MM.1S (cell line): Measurements from ENCODE around the gene ZNF687.
A peak's percentile ranks its signal among the peaks of the same experiment; 100 is the strongest.
"Not testable (repeated sequence)": the region's sequence is repeated elsewhere in the genome, so short reads cannot be mapped to it uniquely, and the experiment has no call there.

Experiments
- DNase-seq: peaks from one replicate; pipeline ENCODE4 v3.0.0-alpha.2; 2015
- H2AFZ ChIP-seq: fragments of 300-600 bp; sonication (generic); 2 replicates; pipeline ENCODE4 v1.6.0; 2016; ENCODE audit warnings: antibody characterized with exemption, low read length
- H3F3A ChIP-seq: fragments of 300-600 bp; sonication (generic); 2 replicates; pipeline ENCODE4 v1.6.1; 2016; ENCODE audit warnings: mild to moderate bottlenecking, antibody characterized with exemption, low read length, moderate library complexity, mixed read lengths; ENCODE audit not compliant: insufficient read depth
- H3K27ac ChIP-seq: fragments of 300-600 bp; sonication (generic); 2 replicates; pipeline ENCODE4 v1.5.1; 2016; ENCODE audit warnings: mild to moderate bottlenecking, low read length
- H3K27me3 ChIP-seq: fragments of 300-600 bp; sonication (generic); replicated peaks from 2 replicates; pipeline ENCODE4 v1.6.0; 2016; ENCODE audit warnings: low read length; ENCODE audit not compliant: insufficient read depth
- H3K36me3 ChIP-seq: fragments of 300-600 bp; sonication (generic); replicated peaks from 2 replicates; pipeline ENCODE4 v1.6.1; 2016; ENCODE audit warnings: mild to moderate bottlenecking, low read length, mixed read lengths; ENCODE audit not compliant: insufficient read depth
- H3K4me1 ChIP-seq: fragments of 300-600 bp; sonication (generic); 2 replicates; pipeline ENCODE4 v1.6.1; 2016; ENCODE audit warnings: low read length, mixed read lengths
- H3K4me2 ChIP-seq: fragments of 300-600 bp; sonication (generic); 2 replicates; pipeline ENCODE4 v1.6.0; 2016; ENCODE audit warnings: low read depth, low read length
- H3K4me3 ChIP-seq: fragments of 300-600 bp; sonication (generic); 2 replicates; pipeline ENCODE4 v1.5.1; 2016; ENCODE audit warnings: low read length, mixed read lengths
- H3K79me2 ChIP-seq: fragments of 300-600 bp; sonication (generic); 2 replicates; pipeline ENCODE4 v1.6.1; 2016; ENCODE audit warnings: mixed run types, low read length, mixed read lengths
- H3K9ac ChIP-seq: fragments of 300-600 bp; sonication (generic); 2 replicates; pipeline ENCODE4 v1.6.1; 2016; ENCODE audit warnings: low read length, mixed read lengths
- H3K9me2 ChIP-seq: fragments of 300-600 bp; sonication (generic); replicated peaks from 2 replicates; pipeline ENCODE4 v1.6.1; 2016; ENCODE audit warnings: mild to moderate bottlenecking, low read length, mixed read lengths; ENCODE audit not compliant: insufficient read depth
- H3K9me3 ChIP-seq: fragments of 300-600 bp; sonication (generic); replicated peaks from 2 replicates; pipeline ENCODE4 v1.6.1; 2016; ENCODE audit warnings: mild to moderate bottlenecking, low read length, mixed read lengths; ENCODE audit not compliant: insufficient read depth
- H4K20me1 ChIP-seq: fragments of 300-600 bp; sonication (generic); 2 replicates; pipeline ENCODE4 v1.6.1; 2016; ENCODE audit warnings: mild to moderate bottlenecking, low read length, moderate library complexity, mixed read lengths; ENCODE audit not compliant: insufficient read depth
- EZH2 ChIP-seq: fragments of 300-600 bp; sonication (generic); optimal IDR thresholded peaks from 2 replicates; pipeline ENCODE3; 2017; ENCODE audit warnings: low read depth, mild to moderate bottlenecking, antibody characterized with exemption, low read length, mixed read lengths
- EZH2phosphoT487 ChIP-seq: fragments of 300-600 bp; sonication (generic); IDR thresholded peaks from 2 replicates; pipeline ENCODE4 v1.6.1; 2018; ENCODE audit warnings: antibody characterized with exemption, low read length
- TF ChIP-seq, protein P1 (sequence below): fragments of 300-600 bp; sonication (generic); IDR thresholded peaks from 2 replicates; pipeline ENCODE4 v1.5.1; 2016; ENCODE audit warnings: antibody characterized with exemption, low read length, mixed read lengths

Gene ZNF687

DNA sequence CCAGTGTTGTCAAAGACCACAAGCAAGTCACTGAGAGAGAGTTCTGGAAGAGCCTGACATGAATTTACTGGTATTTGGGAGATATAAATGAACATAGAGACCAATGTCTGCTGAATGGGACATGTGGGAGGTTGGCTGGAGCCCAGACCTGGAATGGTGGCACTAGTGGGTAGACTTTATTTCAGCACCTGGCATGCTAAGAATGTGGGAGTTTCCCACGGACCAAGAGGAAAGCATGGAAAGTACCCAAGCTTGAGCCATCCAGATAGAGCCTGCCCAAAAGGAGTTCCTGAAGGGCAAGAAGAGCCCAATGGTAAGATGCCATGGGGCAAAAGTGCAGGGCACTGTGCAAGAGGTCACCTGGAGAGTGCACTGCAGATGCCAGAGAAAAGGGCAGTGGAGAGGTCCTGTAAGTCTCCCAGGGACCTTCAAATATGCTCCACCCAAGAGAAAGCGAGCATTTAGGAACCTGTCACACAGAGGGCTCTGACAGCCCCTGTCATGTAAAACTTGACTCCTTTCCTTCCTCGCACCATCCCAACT is 8.1 kb upstream of the ZNF687 start:
- no peak overlapping the region for H3K27ac ChIP-seq
- no peaks in the 10 kb centered on the region for H3K79me2 ChIP-seq
- no peak overlapping the region for H3K9ac ChIP-seq
- no peaks in the 10 kb centered on the region for H3K4me1 ChIP-seq
- no peak overlapping the region for H3K4me2 ChIP-seq
- TF ChIP-seq EZH2phosphoT487 (no peak), EZH2 (no peak)
- DNase-seq, result no peak
- no peak overlapping the region for H2AFZ ChIP-seq
- no peaks in the 10 kb centered on the region for H3K36me3 ChIP-seq
- H3K9me2 ChIP-seq, result no peaks in the 10 kb centered on the region
- no peak overlapping the region for H3K4me3 ChIP-seq
- H3F3A ChIP-seq, result no peaks in the 10 kb centered on the region
- H4K20me1 ChIP-seq, result no peaks in the 10 kb centered on the region
- no peaks in the 10 kb centered on the region for H3K27me3 ChIP-seq
- no peaks in the 10 kb centered on the region for H3K9me3 ChIP-seq

DNA sequence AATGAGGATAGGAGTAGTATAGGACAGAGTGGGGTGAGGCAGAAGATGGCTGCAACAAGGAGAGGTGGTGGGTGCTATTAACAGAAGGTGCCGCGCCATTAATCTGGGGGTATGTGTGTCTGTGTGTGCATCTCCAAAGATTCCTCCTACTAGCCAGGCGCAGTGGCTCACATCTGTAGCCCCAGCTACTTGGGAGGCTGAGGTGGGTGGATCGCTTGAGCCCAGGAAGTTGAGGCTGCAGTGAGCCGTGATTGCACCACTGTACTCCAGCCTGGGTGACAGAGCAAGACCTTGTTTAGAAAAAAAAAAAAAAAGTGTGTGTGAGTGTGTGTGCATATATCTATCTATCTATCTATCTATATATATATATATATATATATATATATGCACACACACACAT is 6.8 kb upstream of the ZNF687 start:
- not testable (repeated sequence) for DNase-seq, H4K20me1 ChIP-seq, H3K27ac ChIP-seq, H3K9me2 ChIP-seq, H3K27me3 ChIP-seq, H3K79me2 ChIP-seq, H3K36me3 ChIP-seq, H3K4me3 ChIP-seq, H3K4me2 ChIP-seq, H3K9ac ChIP-seq, H3K9me3 ChIP-seq, H3F3A ChIP-seq, H3K4me1 ChIP-seq, H2AFZ ChIP-seq

DNA sequence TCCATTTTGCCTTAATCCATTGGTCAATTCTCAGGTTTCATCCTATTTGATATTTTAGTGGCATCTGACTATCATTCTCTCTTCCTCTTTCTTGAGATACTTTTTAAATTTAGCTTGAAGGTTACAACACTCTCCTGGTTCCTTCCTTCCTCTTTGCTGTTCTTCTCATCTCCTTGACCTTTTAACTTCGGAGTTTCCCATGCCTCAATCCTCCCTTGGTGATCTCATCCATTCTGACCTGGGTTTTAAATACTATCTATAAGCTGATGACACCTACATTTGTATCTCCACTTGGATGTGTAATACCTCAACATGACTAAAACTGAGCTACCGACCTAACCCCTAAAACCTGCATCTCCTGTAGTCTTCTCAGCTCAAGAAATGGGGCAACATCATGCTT is 4.8 kb upstream of the ZNF687 start:
- Histone ChIP-seq H3K9me2 (no peaks in the 10 kb centered on the region), H3K27me3 (no peaks in the 10 kb centered on the region), H3K27ac (no peak overlapping the region)

DNA sequence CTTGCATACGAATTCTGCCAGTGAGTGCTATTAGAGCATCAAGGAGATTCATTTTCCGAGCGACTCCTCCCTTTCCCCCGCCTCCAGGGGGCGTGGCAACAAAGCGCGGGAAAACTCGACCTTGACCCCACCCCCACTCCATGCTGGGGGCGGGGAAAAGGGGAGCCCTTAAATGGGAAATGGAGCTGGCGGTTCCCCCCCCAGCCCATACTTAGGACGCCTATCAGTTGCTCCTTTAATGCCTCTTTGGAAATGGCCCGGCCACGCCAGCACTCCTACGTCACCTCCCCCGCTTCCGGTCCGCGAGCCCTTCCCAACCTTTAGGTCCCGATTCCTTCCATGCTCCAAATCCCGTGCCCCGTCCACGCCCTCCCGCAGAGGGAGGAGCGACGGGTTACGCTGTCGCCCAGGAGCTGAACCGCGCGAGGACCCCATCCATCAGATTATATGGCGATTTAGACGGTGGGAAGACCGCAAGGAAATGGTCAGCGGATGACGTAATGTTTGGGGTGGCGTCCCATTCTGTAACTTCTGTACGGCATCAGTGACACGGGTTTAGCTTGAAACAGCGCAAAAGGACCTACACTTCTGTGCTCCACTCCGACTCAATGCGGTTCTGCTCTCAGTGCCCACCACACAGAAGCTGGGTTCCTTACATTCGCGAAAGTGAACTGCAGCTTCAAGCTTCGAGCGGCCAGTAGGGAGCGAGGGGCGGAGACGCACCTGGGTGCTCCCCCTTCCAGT is 702 bp upstream of the ZNF687 start:
- peak overlapping the region; percentile 89 for H3K9ac ChIP-seq
- no peaks in the 10 kb centered on the region for H4K20me1 ChIP-seq
- H3K79me2 ChIP-seq, result peaks cover 29% of the 10 kb centered on the region
- H3K4me1 ChIP-seq, result peaks cover 10% of the 10 kb centered on the region
- no peaks in the 10 kb centered on the region for H3K36me3 ChIP-seq
- peaks cover 14% of the 10 kb centered on the region for H3F3A ChIP-seq
- TF ChIP-seq EZH2 (no peak), EZH2phosphoT487 (no peak)
- TF ChIP-seq, protein P1, sequence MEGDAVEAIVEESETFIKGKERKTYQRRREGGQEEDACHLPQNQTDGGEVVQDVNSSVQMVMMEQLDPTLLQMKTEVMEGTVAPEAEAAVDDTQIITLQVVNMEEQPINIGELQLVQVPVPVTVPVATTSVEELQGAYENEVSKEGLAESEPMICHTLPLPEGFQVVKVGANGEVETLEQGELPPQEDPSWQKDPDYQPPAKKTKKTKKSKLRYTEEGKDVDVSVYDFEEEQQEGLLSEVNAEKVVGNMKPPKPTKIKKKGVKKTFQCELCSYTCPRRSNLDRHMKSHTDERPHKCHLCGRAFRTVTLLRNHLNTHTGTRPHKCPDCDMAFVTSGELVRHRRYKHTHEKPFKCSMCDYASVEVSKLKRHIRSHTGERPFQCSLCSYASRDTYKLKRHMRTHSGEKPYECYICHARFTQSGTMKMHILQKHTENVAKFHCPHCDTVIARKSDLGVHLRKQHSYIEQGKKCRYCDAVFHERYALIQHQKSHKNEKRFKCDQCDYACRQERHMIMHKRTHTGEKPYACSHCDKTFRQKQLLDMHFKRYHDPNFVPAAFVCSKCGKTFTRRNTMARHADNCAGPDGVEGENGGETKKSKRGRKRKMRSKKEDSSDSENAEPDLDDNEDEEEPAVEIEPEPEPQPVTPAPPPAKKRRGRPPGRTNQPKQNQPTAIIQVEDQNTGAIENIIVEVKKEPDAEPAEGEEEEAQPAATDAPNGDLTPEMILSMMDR, result no peak
- H2AFZ ChIP-seq, result peak overlapping the region; percentile 87
- H3K4me3 ChIP-seq, result peak overlapping the region; percentile 93
- H3K9me3 ChIP-seq, result no peaks in the 10 kb centered on the region
- peak overlapping the region; percentile 83 for H3K27ac ChIP-seq
- H3K9me2 ChIP-seq, result no peaks in the 10 kb centered on the region
- H3K4me2 ChIP-seq, result peak overlapping the region; percentile 50
- H3K27me3 ChIP-seq, result no peaks in the 10 kb centered on the region
- DNase-seq, result peak; percentile 99

More for the DNA sequence above, 4.8 kb upstream of the ZNF687 start:
- Histone ChIP-seq H3K4me1 (no peaks in the 10 kb centered on the region; the same call in 1 of the 2 replicates), H3K4me3 (no peak overlapping the region), H4K20me1 (no peaks in the 10 kb centered on the region), H3K79me2 (peaks cover under 1% of the 10 kb centered on the region; the same call in 1 of the 2 replicates), H2AFZ (no peak overlapping the region), H3F3A (peaks cover 10% of the 10 kb centered on the region), H3K9ac (no peak overlapping the region), H3K9me3 (no peaks in the 10 kb centered on the region), H3K4me2 (no peak overlapping the region), H3K36me3 (no peaks in the 10 kb centered on the region)
- TF ChIP-seq EZH2phosphoT487 (no peak), EZH2 (no peak)
- TF ChIP-seq, protein P1, result no peak
- no peak for DNase-seq
